HG03439 (cell line): ENCODE measurements around the gene L3HYPDH.

ENCODE experiments used
- ATAC-seq: cut with Tn5 transposase; IDR thresholded peaks from one replicate; pipeline ENCODE4 v1.9.1; 2021; ENCODE audit warnings: mild to moderate bottlenecking, moderate library complexity; ENCODE audit not compliant: unreplicated experiment

The L3HYPDH gene

GRCh38 chr14:59483819-59484638, at the start of gene L3HYPDH, which contains the start of gene JKAMP:
Gene L3HYPDH, minus strand, starts transcription at chr14:59484408. Its CDS starts 92 bp downstream, at chr14:59484316.
Gene JKAMP, plus strand, starts transcription at chr14:59484517. Its CDS starts 73 bp downstream, at chr14:59484590.
- ATAC-seq = peak; percentile 88

GRCh38 chr14:59532419-59532818, 48.2 kb upstream of the L3HYPDH start:
- ATAC-seq = no peak

- ATAC-seq = no peak
Measured at GRCh38 chr14:59530349-59530748, 46.1 kb upstream of the L3HYPDH start.

- no peak for ATAC-seq
Measured at GRCh38 chr14:59529189-59529588, 45.0 kb upstream of the L3HYPDH start.

- ATAC-seq = no peak
Measured at GRCh38 chr14:59520224-59520623, 36.0 kb upstream of the L3HYPDH start.

- ATAC-seq = no peak
Measured at GRCh38 chr14:59511916-59512575, 27.8 kb upstream of the L3HYPDH start.

GRCh38 chr14:59510966-59511365, 26.8 kb upstream of the L3HYPDH start:
- ATAC-seq = no peak

GRCh38 chr14:59510001-59510400, 25.8 kb upstream of the L3HYPDH start:
- ATAC-seq = no peak

GRCh38 chr14:59509101-59509500, 24.9 kb upstream of the L3HYPDH start:
- no peak for ATAC-seq

- no peak for ATAC-seq
Measured at GRCh38 chr14:59507752-59508103, 23.5 kb upstream of the L3HYPDH start.

- no peak for ATAC-seq
Measured at GRCh38 chr14:59507063-59507751, 23.0 kb upstream of the L3HYPDH start.

- ATAC-seq = no peak
Measured at GRCh38 chr14:59503256-59503655, 19.0 kb upstream of the L3HYPDH start.

- ATAC-seq = no peak
Measured at GRCh38 chr14:59500732-59501131, 16.5 kb upstream of the L3HYPDH start.

- no peak for ATAC-seq
Measured at GRCh38 chr14:59492384-59492783, 8.2 kb upstream of the L3HYPDH start.

- no peak for ATAC-seq
Measured at GRCh38 chr14:59490756-59491155, 6.5 kb upstream of the L3HYPDH start.

- peak; percentile 46 for ATAC-seq
Measured at GRCh38 chr14:59484639-59485175, 499 bp upstream of the L3HYPDH start.

- ATAC-seq = no peak
Measured at GRCh38 chr14:59483363-59483762, 845 bp downstream of the L3HYPDH start.

GRCh38 chr14:59482541-59483331, 1.5 kb downstream of the L3HYPDH start:
- ATAC-seq = no peak

GRCh38 chr14:59481871-59482540, 2.2 kb downstream of the L3HYPDH start:
- no peak for ATAC-seq

- no peak for ATAC-seq
Measured at GRCh38 chr14:59481407-59481806, 2.8 kb downstream of the L3HYPDH start.
